ENCODE measurements around the gene PGR.

PGR gene

GRCh38 chr11:101048479-101048878, 81.1 kb downstream of the PGR start:
- H3K4me3 ChIP-seq (ENCODE audit: low read length), result no peak overlapping the region
- no peak overlapping the region for H2AFZ ChIP-seq (ENCODE audit: low read depth, low read length)
- H3K4me1 ChIP-seq (ENCODE audit: low read length), result peaks cover 13% of the 10 kb centered on the region
- no peak overlapping the region for H3K9ac ChIP-seq (ENCODE audit: low read length)
- H3K27ac ChIP-seq (ENCODE audit: low read length), result no peak overlapping the region
- TF ChIP-seq CTCF (IDR thresholded peaks at IDR 0.05; ENCODE audit: low read depth, low read length) (no peak), EZH2phosphoT487 (IDR thresholded peaks at IDR 0.05; ENCODE audit: low read depth) (no peak)
- H3K36me3 ChIP-seq (replicated peaks; ENCODE audit: low read depth, low read length), result no peaks in the 10 kb centered on the region
- no peaks in the 10 kb centered on the region for H3K9me3 ChIP-seq (ENCODE audit: insufficient read depth, low read length)
- H3K79me2 ChIP-seq (ENCODE audit: low read length), result no peaks in the 10 kb centered on the region
- H3K27me3 ChIP-seq (ENCODE audit: low read depth, low read length), result no peaks in the 10 kb centered on the region
- H4K20me1 ChIP-seq (ENCODE audit: insufficient read depth, low read length), result no peaks in the 10 kb centered on the region
- no peak overlapping the region for H3K4me2 ChIP-seq (ENCODE audit: low read length)

- Histone ChIP-seq H3K4me2 (ENCODE audit: low read length) (peak overlapping the region; percentile 46), H3K4me3 (ENCODE audit: low read length) (no peak overlapping the region), H3K27me3 (ENCODE audit: low read depth, low read length) (no peaks in the 10 kb centered on the region), H3K27ac (ENCODE audit: low read length) (no peak overlapping the region), H4K20me1 (ENCODE audit: insufficient read depth, low read length) (no peaks in the 10 kb centered on the region), H2AFZ (ENCODE audit: low read depth, low read length) (no peak overlapping the region), H3K4me1 (ENCODE audit: low read length) (peaks cover 13% of the 10 kb centered on the region), H3K9ac (ENCODE audit: low read length) (no peak overlapping the region), H3K79me2 (ENCODE audit: low read length) (no peaks in the 10 kb centered on the region), H3K36me3 (replicated peaks; ENCODE audit: low read depth, low read length) (no peaks in the 10 kb centered on the region), H3K9me3 (ENCODE audit: insufficient read depth, low read length) (no peaks in the 10 kb centered on the region)
- TF ChIP-seq EZH2phosphoT487 (IDR thresholded peaks at IDR 0.05; ENCODE audit: low read depth) (no peak), CTCF (IDR thresholded peaks at IDR 0.05; ENCODE audit: low read depth, low read length) (no peak)
Observed at GRCh38 chr11:101046947-101047346, 82.7 kb downstream of the PGR start.

- no peak overlapping the region for H3K27ac ChIP-seq (ENCODE audit: low read length)
- H3K9me3 ChIP-seq (ENCODE audit: insufficient read depth, low read length), result no peaks in the 10 kb centered on the region
- no peaks in the 10 kb centered on the region for H4K20me1 ChIP-seq (ENCODE audit: insufficient read depth, low read length)
- no peak overlapping the region for H3K9ac ChIP-seq (ENCODE audit: low read length)
- H3K27me3 ChIP-seq (ENCODE audit: low read depth, low read length), result no peaks in the 10 kb centered on the region
- H3K36me3 ChIP-seq (replicated peaks; ENCODE audit: low read depth, low read length), result no peaks in the 10 kb centered on the region
- H3K79me2 ChIP-seq (ENCODE audit: low read length), result no peaks in the 10 kb centered on the region
- H2AFZ ChIP-seq (ENCODE audit: low read depth, low read length), result no peak overlapping the region
- no peak overlapping the region for H3K4me3 ChIP-seq (ENCODE audit: low read length)
- TF ChIP-seq EZH2phosphoT487 (IDR thresholded peaks at IDR 0.05; ENCODE audit: low read depth) (no peak), CTCF (IDR thresholded peaks at IDR 0.05; ENCODE audit: low read depth, low read length) (no peak)
- H3K4me1 ChIP-seq (ENCODE audit: low read length), result peaks cover 13% of the 10 kb centered on the region
- H3K4me2 ChIP-seq (ENCODE audit: low read length), result no peak overlapping the region
Observed at GRCh38 chr11:101045415-101045814, 84.2 kb downstream of the PGR start.

GRCh38 chr11:101043940-101044339, 85.7 kb downstream of the PGR start:
- Histone ChIP-seq H3K9ac (ENCODE audit: low read length) (no peak overlapping the region), H3K27ac (ENCODE audit: low read length) (no peak overlapping the region), H3K27me3 (ENCODE audit: low read depth, low read length) (no peaks in the 10 kb centered on the region), H3K4me3 (ENCODE audit: low read length) (no peak overlapping the region), H3K36me3 (replicated peaks; ENCODE audit: low read depth, low read length) (no peaks in the 10 kb centered on the region), H3K79me2 (ENCODE audit: low read length) (no peaks in the 10 kb centered on the region), H3K4me2 (ENCODE audit: low read length) (no peak overlapping the region), H3K9me3 (ENCODE audit: insufficient read depth, low read length) (no peaks in the 10 kb centered on the region), H4K20me1 (ENCODE audit: insufficient read depth, low read length) (no peaks in the 10 kb centered on the region), H3K4me1 (ENCODE audit: low read length) (peaks cover 13% of the 10 kb centered on the region), H2AFZ (ENCODE audit: low read depth, low read length) (no peak overlapping the region)
- TF ChIP-seq EZH2phosphoT487 (IDR thresholded peaks at IDR 0.05; ENCODE audit: low read depth), result no peak
- no peak for TF ChIP-seq CTCF (IDR thresholded peaks at IDR 0.05; ENCODE audit: low read depth, low read length)

All from OCI-LY3 (cell line).